Hepatocyte (in vitro differentiated cells): ENCODE results near the gene KIF26B.

Experiments used
- CTCF ChIP-seq: fragments of 200-600 bp; sonication (generic); IDR thresholded peaks from 2 replicates; pipeline ENCODE4 v1.5.1; 2016; ENCODE audit warnings: antibody characterized with exemption, mild to moderate bottlenecking; ENCODE audit not compliant: poor library complexity
- EZH2phosphoT487 ChIP-seq: fragments of 200-600 bp; sonication (generic); IDR thresholded peaks from one replicate; pipeline ENCODE4 v1.6.1; 2018; ENCODE audit warnings: antibody characterized with exemption, mild to moderate bottlenecking, low read depth, moderate library complexity; ENCODE audit not compliant: unreplicated experiment, severe bottlenecking

GRCh38 chr1:245313576-245313975 lies 158.8 kb downstream of the KIF26B start:
- no peak for TF ChIP-seq CTCF
- TF ChIP-seq EZH2phosphoT487 = no peak
